ENCODE data around the gene FTL. TPM values are rescaled to one million over a fixed set of nuclear protein-coding genes. Genes with fewer than 3 reads are reported as not detected.

The FTL gene
- total RNA-seq: 812 TPM

GRCh38 chr19:48965040-48965805, at the start of gene FTL:
TSS of gene FTL (plus strand) at chr19:48965309. CDS start at chr19:48965508, 199 bp downstream.

GRCh38 chr19:48933382-48933932, 31.7 kb upstream of the FTL start, which contains the start of gene DHDH:
TSS of gene DHDH (plus strand) at chr19:48933699. CDS start at chr19:48933722, 23 bp downstream.

GRCh38 chr19:48954595-48955307, 10.4 kb upstream of the FTL start, which contains the start of gene BAX:
TSS of gene BAX (plus strand) at chr19:48954875. CDS start at chr19:48954929, 54 bp downstream.

GRCh38 chr19:48993175-48994034, 28.3 kb downstream of the FTL start, which contains the start of the genes GYS1 and RUVBL2:
TSS of gene GYS1 (minus strand) at chr19:48993309. CDS start at chr19:48993112, 197 bp downstream.
TSS of gene RUVBL2 (plus strand) at chr19:48993887. CDS start at chr19:48993912, 25 bp downstream.

Small RNA genes lying within 50 kb of the gene (small RNA-seq; reads per million reads assigned to genes)
- gene AC026803.1 (not detected), gene MIR6798 (not detected)

Other genes with a start within 250 kb of the FTL start
- 1.6 TPM for gene MAMSTR, start 245.6 kb upstream of the FTL start, total RNA-seq
- gene RASIP1, start 224.7 kb upstream of the FTL start, total RNA-seq: 4.8 TPM
- not detected for gene IZUMO1, start 218.4 kb upstream of the FTL start, total RNA-seq
- gene FUT1, start 212.7 kb upstream of the FTL start, total RNA-seq: 10.8 TPM
- gene FGF21, start 209.8 kb upstream of the FTL start, total RNA-seq: not detected
- gene BCAT2, start 154.3 kb upstream of the FTL start, total RNA-seq: 17.1 TPM
- 5.3 TPM for gene HSD17B14, start 128.8 kb upstream of the FTL start, total RNA-seq
- gene PLEKHA4, start 96.7 kb upstream of the FTL start, total RNA-seq: 2.3 TPM
- gene PPP1R15A, start 92.9 kb upstream of the FTL start, total RNA-seq: 21.5 TPM
- gene TULP2, start 66.6 kb upstream of the FTL start, total RNA-seq: 0.46 TPM
- gene NUCB1, start 65.0 kb upstream of the FTL start, total RNA-seq: 69.9 TPM
- gene DHDH, start 31.6 kb upstream of the FTL start, total RNA-seq: 2.3 TPM
- gene BAX, start 10.4 kb upstream of the FTL start, total RNA-seq: 15.7 TPM
- 18.9 TPM for gene GYS1, start 28.0 kb downstream of the FTL start, total RNA-seq
- gene RUVBL2, start 28.6 kb downstream of the FTL start, total RNA-seq: 113 TPM
- not detected for gene LHB, start 51.8 kb downstream of the FTL start, total RNA-seq
- gene CGB3, start 59.0 kb downstream of the FTL start, total RNA-seq: not detected
- not detected for gene CGB2, start 66.6 kb downstream of the FTL start, total RNA-seq
- gene CGB1, start 71.6 kb downstream of the FTL start, total RNA-seq: not detected
- gene CGB5, start 78.5 kb downstream of the FTL start, total RNA-seq: not detected
- not detected for gene CGB8, start 83.8 kb downstream of the FTL start, total RNA-seq
- not detected for gene CGB7, start 92.4 kb downstream of the FTL start, total RNA-seq
- not detected for gene NTF4, start 99.5 kb downstream of the FTL start, total RNA-seq
- gene KCNA7, start 107.4 kb downstream of the FTL start, total RNA-seq: not detected
- 125 TPM for gene SNRNP70, start 120.1 kb downstream of the FTL start, total RNA-seq
- gene LIN7B, start 149.1 kb downstream of the FTL start, total RNA-seq: 40.1 TPM
- 3.2 TPM for gene C19orf73, start 153.8 kb downstream of the FTL start, total RNA-seq
- gene PPFIA3, start 154.2 kb downstream of the FTL start, total RNA-seq: 59.1 TPM
- gene HRC, start 190.1 kb downstream of the FTL start, total RNA-seq: 1.4 TPM
- 7.2 TPM for gene TRPM4, start 192.5 kb downstream of the FTL start, total RNA-seq